Psoas muscle (tissue), 8 donors: Measurements from ENCODE around the gene P2RX5. TPM values are rescaled to one million over a fixed set of nuclear protein-coding genes. Genes with fewer than 3 reads are reported as not detected.

Experiments
- ATAC-seq, 4 donors: fragments of 200-7000 bp; cut with Tn5 transposase; one replicate each; pipeline ENCODE4 v1.9.1; 2020; ENCODE audit warnings: moderate library complexity in 3 of 4, mild to moderate bottlenecking in 2 of 4
- DNase-seq, 2 donors: peaks; one replicate each; pipeline ENCODE4 v3.0.0-alpha.2; 2020
- H3K27ac ChIP-seq: fragments of 200-600 bp; one replicate; pipeline ENCODE4 v1.8.0; 2022
- H3K27me3 ChIP-seq, 3 donors: fragments of 200-600 bp in 1 of 3; one replicate each; pipeline versions ENCODE4 v1.6.1 to v1.8.0; 2013 to 2022; ENCODE audit warnings: low read length in 2 of 3, mild to moderate bottlenecking in 2 of 3, moderate library complexity in 1 of 3; ENCODE audit not compliant: insufficient read depth in 3 of 3
- H3K36me3 ChIP-seq, 2 donors: fragments of 200-600 bp in 1 of 2; one replicate each; pipeline versions ENCODE4 v1.6.1 to v1.8.0; 2013 to 2022; ENCODE audit warnings: low read depth in 1 of 2, mild to moderate bottlenecking in 1 of 2, moderate library complexity in 1 of 2; ENCODE audit not compliant: insufficient read depth in 1 of 2
- H3K4me1 ChIP-seq: fragments of 200-600 bp; one replicate; pipeline ENCODE4 v1.8.0; 2022
- H3K4me3 ChIP-seq: fragments of 200-600 bp; one replicate; pipeline ENCODE4 v1.8.0; 2022; ENCODE audit warnings: mild to moderate bottlenecking
- H3K9me3 ChIP-seq: fragments of 200-600 bp; one replicate; pipeline ENCODE4 v1.8.0; 2022
- CTCF ChIP-seq: fragments of 200-600 bp; IDR thresholded peaks from one replicate; pipeline ENCODE4 v1.8.0; 2022; ENCODE audit warnings: antibody characterized with exemption
- WGBS, 3 donors: extraction: QIAGEN DNeasy Blood & Tissue Kit; methylation state at CpG; one replicate each; pipeline versions ENCODE4 v1.1.6 to v1.1.7; 2013; 5-methylcytosine and 5-hydroxymethylcytosine counted together
- intact Hi-C, 2 donors: fragments of 100-400 bp; cut with DNase I; formaldehyde crosslinking; loops; one replicate each; pipeline versions ENCODE4 v1.11.0 to v1.14.2; 2022
- polyA plus RNA-seq, 3 donors: library from polyadenylated mRNA; stranded (reverse); fragments of 200-250 nt; gene quantifications; one replicate each; pipeline ENCODE4 v1.2.3, GENCODE V29; 2013
- total RNA-seq, 4 donors: library from RNA; stranded (reverse); fragmentation: NEBNext Ultra II Directional in 2 of 4; extraction: Animal tissue kit (Norgen Biotek cat#: 25700) in 2 of 4; gene quantifications; one replicate each; pipeline versions ENCODE4 v1.2.1 to v1.2.4, GENCODE V29; 2021 to 2023
- donor health status: healthy with polysubstance abuse.
- donor health status: DM: no; HTN: no; CAD: no; lungs with moderate emphysema.
- donor health status: Bipolar disorder and iron deficiency.
- donor health status: healthy.
- donor health status: DM: yes; HTN: yes; CAD: no.
- donor health status: DM: no; HTN: no; CAD: no.
- donor health status: DM: no; HTN: no; CAD: no.
- donor health status: DM: yes; HTN: yes; CAD: no.

P2RX5 gene
- total and polyA plus RNA-seq, 7 donors, result 15.5 to 138 (median 30.8) TPM

GRCh38 chr17:3695129-3695722 is 729 bp downstream of the P2RX5 start:
- peak overlapping the region; percentile 95 for H3K27ac ChIP-seq
- peaks cover 2 to 21% of the 10 kb centered on the region in 2 donors for H3K36me3 ChIP-seq
- no peak for TF ChIP-seq CTCF
- H3K27me3 ChIP-seq, result no peaks in the 10 kb centered on the region
- intact Hi-C loops, result no loop called here
- DNase-seq (peak; percentile 86 to 95), ATAC-seq (peak; percentile 87 to 90 (median 89))
- H3K9me3 ChIP-seq, result no peaks in the 10 kb centered on the region
- peak overlapping the region; percentile 86 for H3K4me3 ChIP-seq
- WGBS, 3 donors, result 5 to 7% (median 5%) methylated on average over 11 to 17 of the region's 17 CpGs
- H3K4me1 ChIP-seq, result peaks cover 9% of the 10 kb centered on the region

GRCh38 chr17:3693829-3694231 is 2.1 kb downstream of the P2RX5 start:
- 68 to 73% (median 71%) methylated on average over 9 of the region's 9 CpGs for WGBS, 3 donors
- Histone ChIP-seq H3K4me1 (peaks cover 9% of the 10 kb centered on the region), H3K27me3 (no peaks in the 10 kb centered on the region), H3K27ac (peak overlapping the region; percentile 95), H3K36me3 (peaks cover 2 to 32% of the 10 kb centered on the region in 2 donors), H3K9me3 (no peaks in the 10 kb centered on the region), H3K4me3 (no peak overlapping the region)
- TF ChIP-seq CTCF, result no peak
- DNase-seq, result no peak
- intact Hi-C loops, result no loop called here
- ATAC-seq, result no peak

GRCh38 chr17:3693141-3693540 is 2.8 kb downstream of the P2RX5 start:
- TF ChIP-seq CTCF, result no peak
- no peaks in the 10 kb centered on the region for H3K9me3 ChIP-seq
- intact Hi-C loops, result no loop called here
- H3K36me3 ChIP-seq, result peaks cover 2 to 34% of the 10 kb centered on the region in 2 donors
- no peak overlapping the region for H3K4me3 ChIP-seq
- H3K27me3 ChIP-seq, result no peaks in the 10 kb centered on the region
- peaks cover 9% of the 10 kb centered on the region for H3K4me1 ChIP-seq
- DNase-seq (no peak), ATAC-seq (no peak)
- H3K27ac ChIP-seq, result peak overlapping the region; percentile 95
- 68 to 80% (median 72%) methylated on average over 4 of the region's 4 CpGs for WGBS, 3 donors

GRCh38 chr17:3692346-3692745 is 3.6 kb downstream of the P2RX5 start:
- H3K9me3 ChIP-seq, result no peaks in the 10 kb centered on the region
- no peaks in the 10 kb centered on the region for H3K27me3 ChIP-seq
- peaks cover 2 to 33% of the 10 kb centered on the region in 2 donors for H3K36me3 ChIP-seq
- intact Hi-C loops, result no loop called here
- no peak for TF ChIP-seq CTCF
- ATAC-seq (no peak), DNase-seq (no peak)
- peak overlapping the region; percentile 23 for H3K27ac ChIP-seq
- H3K4me1 ChIP-seq, result peaks cover 9% of the 10 kb centered on the region
- no peak overlapping the region for H3K4me3 ChIP-seq
- 84 to 86% (median 85%) methylated on average over 9 of the region's 9 CpGs for WGBS, 3 donors

GRCh38 chr17:3691617-3692067 is 4.3 kb downstream of the P2RX5 start:
- no peak for TF ChIP-seq CTCF
- 83 to 86% (median 85%) methylated on average over 16 of the region's 16 CpGs for WGBS, 3 donors
- H3K36me3 ChIP-seq, result peaks cover 2 to 33% of the 10 kb centered on the region in 2 donors
- DNase-seq (no peak), ATAC-seq (no peak)
- intact Hi-C loops, result no loop called here
- H3K27ac ChIP-seq, result no peak overlapping the region
- no peak overlapping the region for H3K4me3 ChIP-seq
- H3K27me3 ChIP-seq, result no peaks in the 10 kb centered on the region
- no peaks in the 10 kb centered on the region for H3K9me3 ChIP-seq
- peaks cover 9% of the 10 kb centered on the region for H3K4me1 ChIP-seq
